ENCODE data around the gene TRA2A. TPM values are rescaled to one million over a fixed set of nuclear protein-coding genes. Genes with fewer than 3 reads are reported as not detected.
"Not testable (repeated sequence)": the region's sequence is repeated elsewhere in the genome, so short reads cannot be mapped to it uniquely, and the experiment has no call there.

The TRA2A gene
- total RNA-seq, result 33.7 and 34.9 TPM in 2 replicates

GRCh38 chr7:23531794-23532489, at the start of gene TRA2A:
Gene TRA2A (minus strand): TSS chr7:23531981. CDS start chr7:23531824, 157 bp downstream.
- DNase-seq, result peak; percentile 97

- peak; percentile 85 for DNase-seq
Measured at GRCh38 chr7:23570592-23571200, 38.9 kb upstream of the TRA2A start.

- DNase-seq, result no peak
Measured at GRCh38 chr7:23558303-23558702, 26.5 kb upstream of the TRA2A start.

- no peak for DNase-seq
Measured at GRCh38 chr7:23547662-23548061, 15.9 kb upstream of the TRA2A start.

- peak; percentile 94 for DNase-seq
Measured at GRCh38 chr7:23546897-23547572, 15.3 kb upstream of the TRA2A start.

- DNase-seq, result no peak
Measured at GRCh38 chr7:23545493-23545892, 13.7 kb upstream of the TRA2A start.

- DNase-seq, result peak; percentile 67
Measured at GRCh38 chr7:23544913-23545354, 13.2 kb upstream of the TRA2A start.

- DNase-seq, result no peak
Measured at GRCh38 chr7:23542752-23543151, 11.0 kb upstream of the TRA2A start.

- DNase-seq, result no peak
Measured at GRCh38 chr7:23539494-23539907, 7.7 kb upstream of the TRA2A start.

GRCh38 chr7:23538301-23538700, 6.5 kb upstream of the TRA2A start:
- no peak for DNase-seq

- no peak for DNase-seq
Measured at GRCh38 chr7:23533238-23533604, 1.4 kb upstream of the TRA2A start.

GRCh38 chr7:23532490-23533237, 883 bp upstream of the TRA2A start:
- no peak for DNase-seq

GRCh38 chr7:23531050-23531793, 559 bp downstream of the TRA2A start:
- peak; percentile 70 for DNase-seq

- peak; percentile 73 for DNase-seq
Measured at GRCh38 chr7:23530405-23530804, 1.4 kb downstream of the TRA2A start.

- no peak for DNase-seq
Measured at GRCh38 chr7:23529262-23529859, 2.4 kb downstream of the TRA2A start.

GRCh38 chr7:23525611-23526010, 6.2 kb downstream of the TRA2A start:
- DNase-seq, result not testable (repeated sequence)

GRCh38 chr7:23524473-23524872, 7.3 kb downstream of the TRA2A start:
- no peak for DNase-seq

GRCh38 chr7:23523486-23524075, 8.2 kb downstream of the TRA2A start:
- no peak for DNase-seq

GRCh38 chr7:23520582-23520981, 11.2 kb downstream of the TRA2A start:
- no peak for DNase-seq

- no peak for DNase-seq
Measured at GRCh38 chr7:23514755-23515154, 17.0 kb downstream of the TRA2A start.

GRCh38 chr7:23513746-23514145, 18.0 kb downstream of the TRA2A start:
- DNase-seq, result not testable (repeated sequence)
